ENCODE results near the gene AVEN.

DNA sequence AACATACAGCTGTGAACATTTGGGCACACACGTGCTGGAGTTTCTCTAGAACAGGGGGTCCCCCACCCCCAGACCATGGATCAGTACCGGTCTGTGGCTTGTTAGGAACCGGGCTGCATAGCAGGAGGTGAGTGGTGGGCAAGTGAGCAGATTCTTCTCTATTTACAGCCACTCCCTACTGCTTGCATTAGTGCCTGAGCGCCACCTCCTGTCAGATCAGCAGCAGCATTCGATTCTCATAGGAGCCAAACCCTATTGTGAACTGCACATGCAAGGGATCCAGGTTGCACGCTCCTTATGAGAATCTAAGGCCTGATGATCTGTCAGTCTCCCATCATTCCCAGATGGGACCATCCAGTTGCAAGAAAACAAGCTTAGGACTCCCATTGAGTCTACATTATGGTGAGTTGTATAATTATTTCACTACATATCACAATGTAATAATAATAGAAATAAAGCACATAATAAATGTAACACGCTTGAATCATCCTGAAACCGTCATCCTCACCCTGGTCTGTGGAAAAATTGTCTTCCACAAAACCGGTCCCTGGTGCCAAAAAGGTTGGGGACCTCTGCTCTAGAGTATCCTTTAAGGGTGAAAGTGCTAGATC, 44.9 kb downstream of the AVEN start:
- TF ChIP-seq, protein P1, sequence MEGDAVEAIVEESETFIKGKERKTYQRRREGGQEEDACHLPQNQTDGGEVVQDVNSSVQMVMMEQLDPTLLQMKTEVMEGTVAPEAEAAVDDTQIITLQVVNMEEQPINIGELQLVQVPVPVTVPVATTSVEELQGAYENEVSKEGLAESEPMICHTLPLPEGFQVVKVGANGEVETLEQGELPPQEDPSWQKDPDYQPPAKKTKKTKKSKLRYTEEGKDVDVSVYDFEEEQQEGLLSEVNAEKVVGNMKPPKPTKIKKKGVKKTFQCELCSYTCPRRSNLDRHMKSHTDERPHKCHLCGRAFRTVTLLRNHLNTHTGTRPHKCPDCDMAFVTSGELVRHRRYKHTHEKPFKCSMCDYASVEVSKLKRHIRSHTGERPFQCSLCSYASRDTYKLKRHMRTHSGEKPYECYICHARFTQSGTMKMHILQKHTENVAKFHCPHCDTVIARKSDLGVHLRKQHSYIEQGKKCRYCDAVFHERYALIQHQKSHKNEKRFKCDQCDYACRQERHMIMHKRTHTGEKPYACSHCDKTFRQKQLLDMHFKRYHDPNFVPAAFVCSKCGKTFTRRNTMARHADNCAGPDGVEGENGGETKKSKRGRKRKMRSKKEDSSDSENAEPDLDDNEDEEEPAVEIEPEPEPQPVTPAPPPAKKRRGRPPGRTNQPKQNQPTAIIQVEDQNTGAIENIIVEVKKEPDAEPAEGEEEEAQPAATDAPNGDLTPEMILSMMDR (conservative IDR thresholded peaks at IDR 0.05 in 1 of 2, IDR thresholded peaks at IDR 0.05 in 1 of 2; ENCODE audit: low read depth in 1 of 2, low read length in 2 of 2) = peak; percentile 60 to 63
- TF ChIP-seq EZH2 (IDR thresholded peaks at IDR 0.05; ENCODE audit: low read length, missing control alignments) = no peak
